ENCODE results near the gene ARRB2.

Gene ARRB2

GRCh38 chr17:4743216-4743615 is 32.8 kb downstream of the ARRB2 start:
- DNase-seq (ENCODE audit: low read depth in 2 of 2) = no peak
- no peak for TF ChIP-seq CTCF (IDR thresholded peaks at IDR 0.05; ENCODE audit: low read depth, low read length)
- no peak overlapping the region for H3K4me3 ChIP-seq (replicated peaks in 1 of 2; ENCODE audit: low read depth in 2 of 2, low read length in 2 of 2)

- H3K4me3 ChIP-seq (replicated peaks in 1 of 2; ENCODE audit: low read depth in 2 of 2, low read length in 2 of 2) = no peak overlapping the region
- TF ChIP-seq CTCF (IDR thresholded peaks at IDR 0.05; ENCODE audit: low read depth, low read length) = no peak
- DNase-seq (ENCODE audit: low read depth in 2 of 2) = no peak
These were observed 33.5 kb downstream of the ARRB2 start for GRCh38 chr17:4743898-4744297.

- DNase-seq (ENCODE audit: low read depth in 2 of 2) = no peak
- no peak for TF ChIP-seq CTCF (IDR thresholded peaks at IDR 0.05; ENCODE audit: low read depth, low read length)
- H3K4me3 ChIP-seq (replicated peaks in 1 of 2; ENCODE audit: low read depth in 2 of 2, low read length in 2 of 2) = no peak overlapping the region
These were observed 34.9 kb downstream of the ARRB2 start for GRCh38 chr17:4744999-4745969.

- no peak overlapping the region for H3K4me3 ChIP-seq (replicated peaks in 1 of 2; ENCODE audit: low read depth in 2 of 2, low read length in 2 of 2)
- peak in 1 of 2 donors; percentile 15 for DNase-seq (ENCODE audit: low read depth in 2 of 2)
- no peak for TF ChIP-seq CTCF (IDR thresholded peaks at IDR 0.05; ENCODE audit: low read depth, low read length)
These were observed 37.4 kb downstream of the ARRB2 start for GRCh38 chr17:4747847-4748246.

GRCh38 chr17:4748686-4749085 is 38.3 kb downstream of the ARRB2 start:
- no peak for TF ChIP-seq CTCF (IDR thresholded peaks at IDR 0.05; ENCODE audit: low read depth, low read length)
- no peak overlapping the region for H3K4me3 ChIP-seq (replicated peaks in 1 of 2; ENCODE audit: low read depth in 2 of 2, low read length in 2 of 2)
- DNase-seq (ENCODE audit: low read depth in 2 of 2) = no peak

GRCh38 chr17:4750606-4751005 is 40.2 kb downstream of the ARRB2 start:
- no peak for TF ChIP-seq CTCF (IDR thresholded peaks at IDR 0.05; ENCODE audit: low read depth, low read length)
- no peak for DNase-seq (ENCODE audit: low read depth in 2 of 2)
- H3K4me3 ChIP-seq (replicated peaks in 1 of 2; ENCODE audit: low read depth in 2 of 2, low read length in 2 of 2) = no peak overlapping the region
